ENCODE measurements around the gene CDC42BPA. TPM values are rescaled to one million over a fixed set of nuclear protein-coding genes. Genes with fewer than 3 reads are reported as not detected.

CDC42BPA gene
- total RNA-seq, 4 donors from 2014 or later, result 16.8 to 26.9 (median 22.5) TPM

GRCh38 chr1:226952118-226952441 is 366.2 kb downstream of the CDC42BPA start:
- TF ChIP-seq POLR2A (IDR thresholded peaks at IDR 0.05) (no peak), CTCF (IDR thresholded peaks at IDR 0.05) (no peak)
- no peak overlapping the region for H3K4me3 ChIP-seq (ENCODE audit: low read depth, poor library complexity, severe bottlenecking)
- WGBS, 2 donors, result 93 to 96% methylated on average over 3 of the region's 3 CpGs
- DNase-seq (ENCODE audit: low spot score in 2 of 2), result peak in 1 of 2 donors; percentile 17
- intact Hi-C loops (cut with DNase I; ENCODE audit: low total_unique reads), result no loop called here

GRCh38 chr1:226951286-226952117 is 366.8 kb downstream of the CDC42BPA start:
- DNase-seq (ENCODE audit: low spot score in 2 of 2), result peak in 1 of 2 donors; percentile 58
- WGBS, 2 donors, result 91 to 94% methylated on average over 12 of the region's 12 CpGs
- intact Hi-C loops (cut with DNase I; ENCODE audit: low total_unique reads), result no loop called here
- no peak overlapping the region for H3K4me3 ChIP-seq (ENCODE audit: low read depth, poor library complexity, severe bottlenecking)
- no peak for TF ChIP-seq POLR2A (IDR thresholded peaks at IDR 0.05)
- TF ChIP-seq CTCF (IDR thresholded peaks at IDR 0.05), result no peak

- DNase-seq (ENCODE audit: low spot score in 2 of 2), result peak in 1 of 2 donors; percentile 74
- intact Hi-C loops (cut with DNase I; ENCODE audit: low total_unique reads), result no loop called here
Measured at GRCh38 chr1:226950871-226951270, 367.4 kb downstream of the CDC42BPA start.

GRCh38 chr1:226950316-226950715 is 368.0 kb downstream of the CDC42BPA start:
- intact Hi-C loops (cut with DNase I; ENCODE audit: low total_unique reads), result no loop called here
- 93 to 96% methylated on average over 1 of the region's 1 CpG for WGBS, 2 donors

More at GRCh38 chr1:226950871-226951270, 367.4 kb downstream of the CDC42BPA start:
- H3K4me3 ChIP-seq (ENCODE audit: low read depth, poor library complexity, severe bottlenecking), result no peak overlapping the region
- 77 to 92% methylated on average over 6 of the region's 6 CpGs for WGBS, 2 donors
- no peak for TF ChIP-seq CTCF (IDR thresholded peaks at IDR 0.05)
- TF ChIP-seq POLR2A (IDR thresholded peaks at IDR 0.05), result no peak

GRCh38 chr1:226949401-226949800 is 368.9 kb downstream of the CDC42BPA start:
- intact Hi-C loops (cut with DNase I; ENCODE audit: low total_unique reads), result no loop called here
- 92 to 93% methylated on average over 3 of the region's 3 CpGs for WGBS, 2 donors
- TF ChIP-seq CTCF (IDR thresholded peaks at IDR 0.05), result no peak
- no peak for TF ChIP-seq POLR2A (IDR thresholded peaks at IDR 0.05)
- H3K4me3 ChIP-seq (ENCODE audit: low read depth, poor library complexity, severe bottlenecking), result no peak overlapping the region
- DNase-seq (ENCODE audit: low spot score in 2 of 2), result peak in 1 of 2 donors; percentile 57

More at GRCh38 chr1:226950316-226950715, 368.0 kb downstream of the CDC42BPA start:
- TF ChIP-seq CTCF (IDR thresholded peaks at IDR 0.05), result no peak
- TF ChIP-seq POLR2A (IDR thresholded peaks at IDR 0.05), result no peak
- peak in 1 of 2 donors; percentile 10 for DNase-seq (ENCODE audit: low spot score in 2 of 2)
- H3K4me3 ChIP-seq (ENCODE audit: low read depth, poor library complexity, severe bottlenecking), result no peak overlapping the region

Data from lower leg skin (tissue), 4 donors.